KOPT-K1 (cell line): ENCODE data around the gene CRABP2.

ENCODE experiments used
- H3K27ac ChIP-seq: fragments of 200-600 bp; sonication (generic); 2 replicates; pipeline ENCODE4 v1.5.1; 2016; ENCODE audit warnings: antibody characterized with exemption, mild to moderate bottlenecking, low read depth, low read length; ENCODE audit not compliant: poor library complexity, severe bottlenecking
- H3K36me3 ChIP-seq: fragments of 200-600 bp; sonication (generic); 2 replicates; pipeline ENCODE4 v1.5.1; 2017; ENCODE audit warnings: antibody characterized with exemption, mild to moderate bottlenecking, low read length, moderate library complexity; ENCODE audit not compliant: insufficient read depth
- H3K9me3 ChIP-seq: fragments of 200-600 bp; sonication (generic); 2 replicates; pipeline ENCODE4 v1.5.1; 2017; ENCODE audit warnings: antibody characterized with exemption, low read length, mild to moderate bottlenecking; ENCODE audit not compliant: insufficient read depth, poor library complexity, severe bottlenecking

The CRABP2 gene

DNA sequence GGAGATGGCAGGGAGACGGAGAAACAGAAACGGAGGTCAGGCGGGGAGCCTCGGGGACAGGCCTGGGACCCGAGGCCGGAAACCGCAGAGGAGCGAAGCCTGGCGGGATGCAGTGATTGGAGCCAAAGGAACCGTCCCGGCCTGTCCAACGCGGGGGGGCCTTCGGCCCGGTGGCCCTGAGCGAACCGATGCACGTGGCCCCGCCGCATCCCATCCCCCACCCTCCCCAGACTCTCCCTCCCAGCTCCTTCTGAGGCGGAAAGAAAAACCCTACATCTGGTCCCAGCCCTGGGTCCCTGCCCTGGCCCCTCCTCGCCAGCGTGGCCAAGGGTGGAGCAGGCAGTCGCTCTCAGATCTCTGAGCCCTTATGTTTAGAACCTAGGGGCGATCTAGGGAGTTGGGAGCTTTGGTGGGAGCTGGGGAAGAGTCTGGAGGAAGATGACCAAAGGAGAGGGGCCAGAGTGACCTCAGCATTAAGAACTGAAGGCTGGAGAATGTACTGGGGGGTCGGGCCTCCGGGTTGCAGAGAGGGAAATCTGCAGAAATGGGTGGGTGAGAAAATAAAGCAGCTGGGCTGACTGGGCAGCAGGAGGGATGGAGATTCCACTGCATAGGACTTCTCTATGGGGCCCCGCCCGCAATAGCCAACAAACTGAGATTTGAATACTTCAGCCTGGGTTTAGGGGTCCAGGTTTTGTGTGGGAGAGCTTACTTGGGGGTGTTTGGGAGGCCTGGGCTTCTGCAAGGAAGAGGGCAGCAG lies 1.5 kb upstream of the CRABP2 start:
- Histone ChIP-seq H3K36me3 (no peaks in the 10 kb centered on the region), H3K27ac (no peak overlapping the region), H3K9me3 (no peaks in the 10 kb centered on the region)

- no peak overlapping the region for H3K27ac ChIP-seq
- no peaks in the 10 kb centered on the region for H3K9me3 ChIP-seq
- H3K36me3 ChIP-seq = no peaks in the 10 kb centered on the region
These were observed 704 bp upstream of the CRABP2 start for GRCh38 chr1:156705918-156706656.

DNA sequence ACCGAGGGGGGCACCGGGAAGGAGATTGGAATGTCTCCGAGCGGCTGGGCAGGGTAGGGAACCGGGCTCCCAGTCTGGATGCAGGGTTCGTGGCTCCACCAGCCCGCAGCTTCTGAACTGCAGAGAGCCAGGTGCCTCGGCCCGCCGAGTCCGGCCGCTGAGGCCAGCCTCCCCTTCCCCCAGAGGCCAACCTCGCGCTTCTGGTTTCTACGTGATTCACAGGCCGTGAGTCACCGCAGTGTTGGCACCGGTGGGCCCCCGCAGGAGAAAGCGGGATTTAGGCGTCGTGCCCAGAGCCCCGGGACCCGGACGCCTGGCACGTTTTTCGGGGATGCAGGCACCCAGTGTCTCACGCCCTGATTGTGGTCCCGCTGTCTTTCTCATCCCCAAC lies 458 bp downstream of the CRABP2 start:
- H3K27ac ChIP-seq = no peak overlapping the region
- no peaks in the 10 kb centered on the region for H3K9me3 ChIP-seq
- H3K36me3 ChIP-seq = no peaks in the 10 kb centered on the region

DNA sequence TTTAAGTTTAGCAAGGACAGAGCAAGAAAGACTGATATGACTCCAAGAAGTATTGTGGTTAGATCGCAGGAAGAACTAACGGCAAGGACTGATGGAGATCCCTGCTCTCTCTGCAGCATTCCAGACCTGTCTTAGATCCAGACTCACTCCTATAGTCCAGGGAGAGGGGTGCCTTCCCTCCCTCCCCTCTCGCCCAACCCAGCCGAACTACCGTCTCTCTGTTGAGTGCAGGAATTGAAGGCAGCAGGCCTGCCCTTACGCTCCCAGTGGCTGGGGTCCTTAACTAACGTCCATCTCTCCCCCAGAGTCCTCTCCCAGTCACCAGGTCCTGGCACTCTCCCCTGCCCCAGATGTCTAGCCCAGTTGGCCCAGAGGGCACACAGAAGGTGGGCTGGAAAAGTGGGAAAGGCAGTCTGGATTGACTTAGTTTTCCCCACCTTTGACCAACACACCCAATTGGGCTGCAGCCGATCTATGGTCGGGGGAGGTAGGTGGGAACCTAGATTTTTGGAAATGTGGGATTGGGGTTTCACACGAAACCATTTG lies 1.1 kb downstream of the CRABP2 start:
- Histone ChIP-seq H3K36me3 (no peaks in the 10 kb centered on the region), H3K27ac (no peak overlapping the region), H3K9me3 (no peaks in the 10 kb centered on the region)

GRCh38 chr1:156703741-156704140 lies 1.6 kb downstream of the CRABP2 start:
- no peak overlapping the region for H3K27ac ChIP-seq
- no peaks in the 10 kb centered on the region for H3K9me3 ChIP-seq

GRCh38 chr1:156703336-156703735 lies 2.0 kb downstream of the CRABP2 start:
- Histone ChIP-seq H3K27ac (no peak overlapping the region), H3K9me3 (no peaks in the 10 kb centered on the region), H3K36me3 (no peaks in the 10 kb centered on the region)

More at GRCh38 chr1:156703741-156704140, 1.6 kb downstream of the CRABP2 start:
- H3K36me3 ChIP-seq = no peaks in the 10 kb centered on the region

DNA sequence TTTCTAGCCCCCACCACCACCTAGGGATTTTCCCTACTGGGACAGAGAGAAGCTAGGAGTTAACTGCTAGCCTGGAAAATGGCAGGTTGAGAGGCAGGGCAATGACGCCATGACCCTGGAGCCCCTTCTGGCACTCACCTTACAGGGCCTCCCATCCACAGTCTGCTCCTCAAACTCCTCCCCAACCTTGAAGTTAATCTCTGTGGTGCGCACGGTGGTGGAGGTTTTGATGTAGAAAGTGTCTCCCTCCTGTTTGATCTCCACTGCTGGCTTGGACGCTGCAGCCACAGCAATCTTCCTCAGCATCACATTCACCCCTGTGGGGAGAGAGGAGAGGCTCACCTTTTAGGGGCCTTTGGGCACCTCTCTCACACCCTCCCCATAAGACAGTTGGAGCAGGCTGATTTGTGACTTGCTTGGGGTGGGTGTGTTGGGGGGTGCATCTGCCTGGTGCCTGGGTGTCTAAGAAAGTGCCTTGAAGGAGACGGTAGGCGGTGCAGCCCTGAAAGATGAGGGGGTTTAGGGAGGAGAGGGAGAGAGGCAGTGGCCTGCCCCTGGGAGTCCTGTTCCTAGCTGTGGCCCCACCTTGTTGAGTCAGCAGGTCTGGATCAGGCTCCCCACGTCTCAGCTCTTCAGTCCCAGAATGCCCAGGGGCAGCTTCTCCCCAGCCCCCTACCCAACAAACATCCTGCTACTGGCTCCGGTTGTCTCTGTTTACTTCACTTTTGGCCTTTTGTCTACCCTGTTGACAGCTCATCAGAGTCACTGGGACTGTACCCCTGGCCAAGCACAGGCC lies 4.4 kb downstream of the CRABP2 start:
- H3K9me3 ChIP-seq = no peaks in the 10 kb centered on the region
- H3K27ac ChIP-seq = no peak overlapping the region
- no peaks in the 10 kb centered on the region for H3K36me3 ChIP-seq

- Histone ChIP-seq H3K9me3 (no peaks in the 10 kb centered on the region), H3K36me3 (no peaks in the 10 kb centered on the region), H3K27ac (no peak overlapping the region)
These were observed 6.4 kb downstream of the CRABP2 start for GRCh38 chr1:156698995-156699394.

GRCh38 chr1:156697481-156697880 lies 7.9 kb downstream of the CRABP2 start:
- no peak overlapping the region for H3K27ac ChIP-seq
- no peaks in the 10 kb centered on the region for H3K9me3 ChIP-seq
- H3K36me3 ChIP-seq = no peaks in the 10 kb centered on the region

GRCh38 chr1:156696755-156697154 lies 8.6 kb downstream of the CRABP2 start:
- no peak overlapping the region for H3K27ac ChIP-seq

DNA sequence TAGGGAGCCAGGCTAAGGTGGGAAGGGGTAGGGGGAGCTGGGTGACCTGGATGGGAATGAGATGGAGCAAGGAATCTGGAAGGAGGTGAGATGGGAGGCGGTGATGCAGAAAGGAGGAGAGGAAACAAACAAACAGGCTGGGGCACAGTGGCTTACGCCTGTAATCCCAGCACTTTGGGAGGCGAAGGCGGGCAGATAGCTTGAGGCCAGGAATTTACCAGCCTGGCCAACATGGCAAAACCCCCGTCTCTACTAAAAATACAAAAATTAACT lies 10.8 kb downstream of the CRABP2 start:
- Histone ChIP-seq H3K36me3 (no peaks in the 10 kb centered on the region), H3K27ac (no peak overlapping the region), H3K9me3 (no peaks in the 10 kb centered on the region)

More at GRCh38 chr1:156696755-156697154, 8.6 kb downstream of the CRABP2 start:
- H3K36me3 ChIP-seq = no peaks in the 10 kb centered on the region
- H3K9me3 ChIP-seq = no peaks in the 10 kb centered on the region

DNA sequence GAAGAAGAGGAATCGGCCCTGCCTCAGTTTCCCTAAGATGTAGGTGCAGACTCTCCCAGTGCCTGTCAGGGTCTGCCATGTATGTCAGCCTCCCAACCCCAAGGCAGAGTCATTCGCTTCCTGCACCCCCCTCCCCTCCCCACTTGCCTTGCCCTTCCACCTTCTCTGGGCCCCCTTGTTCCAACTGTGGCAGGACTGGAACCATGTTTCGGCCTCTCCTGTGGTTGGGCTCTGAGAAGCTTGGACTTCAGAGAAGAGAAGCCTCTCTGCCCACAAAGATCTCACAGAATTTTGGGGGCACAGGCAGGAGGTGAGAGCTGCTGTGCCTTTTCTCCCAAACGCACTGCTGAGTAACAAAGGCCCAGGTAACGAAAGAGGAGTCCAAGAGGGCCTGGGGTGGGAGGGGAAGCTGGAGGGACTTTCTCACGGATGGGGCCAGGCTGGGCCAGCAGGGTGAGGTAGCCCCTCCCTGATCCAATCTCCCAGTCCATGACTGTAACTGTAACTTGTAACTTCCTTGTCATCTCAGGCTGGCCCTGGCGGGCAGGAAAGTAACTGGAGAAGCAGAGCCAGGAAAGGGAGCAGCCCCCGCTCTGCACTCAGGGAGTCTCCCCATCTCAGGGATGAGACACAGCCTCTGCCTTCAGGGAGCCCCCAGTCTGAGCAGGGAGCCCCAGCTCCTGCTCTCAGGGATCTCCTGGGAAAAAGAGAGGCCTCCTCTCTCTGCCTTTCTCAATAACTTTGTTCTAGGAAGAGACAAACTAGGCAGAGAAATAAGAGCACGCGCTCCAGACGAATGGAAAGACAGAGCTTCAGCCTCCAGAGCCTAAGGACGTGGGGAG lies 11.3 kb downstream of the CRABP2 start:
- H3K27ac ChIP-seq = no peak overlapping the region

GRCh38 chr1:156692925-156693847 lies 12.2 kb downstream of the CRABP2 start:
- Histone ChIP-seq H3K36me3 (no peaks in the 10 kb centered on the region), H3K9me3 (no peaks in the 10 kb centered on the region), H3K27ac (no peak overlapping the region)

More for the DNA sequence above, 11.3 kb downstream of the CRABP2 start:
- Histone ChIP-seq H3K36me3 (no peaks in the 10 kb centered on the region), H3K9me3 (no peaks in the 10 kb centered on the region)
